Measurements from ENCODE around the gene LYAR. TPM values are rescaled to one million over a fixed set of nuclear protein-coding genes. Genes with fewer than 3 reads are reported as not detected.

LYAR gene
- polyA plus RNA-seq, 3 donors: 12.9 to 22.6 (median 14.9) TPM

DNA sequence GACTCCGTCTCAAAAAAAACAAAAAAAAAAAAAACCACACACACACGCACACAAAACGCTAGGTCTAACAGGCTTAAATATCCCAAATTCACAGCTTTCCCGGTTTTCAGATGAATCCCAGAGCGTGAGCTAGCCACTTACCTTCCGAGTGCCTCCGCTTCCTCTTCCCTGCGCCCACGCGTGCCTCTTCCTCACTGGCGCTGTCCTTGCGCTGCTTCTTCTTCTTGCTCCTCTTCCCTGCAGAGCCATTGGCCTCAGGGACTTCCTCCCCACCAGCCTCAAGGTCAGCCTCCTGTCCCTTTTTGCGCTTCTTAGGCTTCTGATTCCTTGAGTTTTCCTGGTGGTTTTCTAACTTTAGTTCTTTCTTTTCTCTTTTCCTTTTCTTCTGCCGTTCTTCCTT, 15.7 kb downstream of the LYAR start:
- Mint-ChIP-seq H3K4me3 (no peak overlapping the region), H3K9me3 (no peaks in the 10 kb centered on the region), H3K4me1 (peaks cover 28% of the 10 kb centered on the region), H3K27me3 (ENCODE audit: low read depth in 3 of 3) (no peaks in the 10 kb centered on the region), H3K36me3 (peaks cover 69 to 80% of the 10 kb centered on the region in 2 donors), H3K27ac (peak overlapping the region in 4 of 7 donors; percentile 1 to 63 (median 38))
- no peaks in the 10 kb centered on the region for H3K79me2 ChIP-seq (ENCODE audit: insufficient read depth, low read length)
- no peak overlapping the region for H3K27ac ChIP-seq (ENCODE audit: low read depth in 1 of 2, low read length in 2 of 2)
- H3K4me2 ChIP-seq (replicated peaks; ENCODE audit: extremely low read depth, low read length, poor library complexity, severe bottlenecking): no peak overlapping the region
- no peak for DNase-seq
- H3K4me1 ChIP-seq (ENCODE audit: control insufficient read depth in 1 of 2, insufficient read depth in 2 of 2, low read length in 2 of 2): peaks cover 21 to 29% of the 10 kb centered on the region in 2 donors
- no peak overlapping the region for H3K4me3 ChIP-seq (replicated peaks in 1 of 3; ENCODE audit: low read depth in 2 of 3, low read length in 3 of 3)
- H3K9ac ChIP-seq (ENCODE audit: insufficient read depth, low read length, poor library complexity, severe bottlenecking): no peak overlapping the region
- no peaks in the 10 kb centered on the region for H4K20me1 ChIP-seq (ENCODE audit: insufficient read depth, low read length)
- intact Hi-C loops (cut with micrococcal nuclease): no loop called here
- H3K9me3 ChIP-seq (replicated peaks in 1 of 2; ENCODE audit: control insufficient read depth in 1 of 2, insufficient read depth in 1 of 2, low read length in 2 of 2): no peaks in the 10 kb centered on the region
- 97% methylated on average over 11 of the region's 14 CpGs for WGBS (ENCODE audit: insufficient coverage)
- TF ChIP-seq, protein P1, sequence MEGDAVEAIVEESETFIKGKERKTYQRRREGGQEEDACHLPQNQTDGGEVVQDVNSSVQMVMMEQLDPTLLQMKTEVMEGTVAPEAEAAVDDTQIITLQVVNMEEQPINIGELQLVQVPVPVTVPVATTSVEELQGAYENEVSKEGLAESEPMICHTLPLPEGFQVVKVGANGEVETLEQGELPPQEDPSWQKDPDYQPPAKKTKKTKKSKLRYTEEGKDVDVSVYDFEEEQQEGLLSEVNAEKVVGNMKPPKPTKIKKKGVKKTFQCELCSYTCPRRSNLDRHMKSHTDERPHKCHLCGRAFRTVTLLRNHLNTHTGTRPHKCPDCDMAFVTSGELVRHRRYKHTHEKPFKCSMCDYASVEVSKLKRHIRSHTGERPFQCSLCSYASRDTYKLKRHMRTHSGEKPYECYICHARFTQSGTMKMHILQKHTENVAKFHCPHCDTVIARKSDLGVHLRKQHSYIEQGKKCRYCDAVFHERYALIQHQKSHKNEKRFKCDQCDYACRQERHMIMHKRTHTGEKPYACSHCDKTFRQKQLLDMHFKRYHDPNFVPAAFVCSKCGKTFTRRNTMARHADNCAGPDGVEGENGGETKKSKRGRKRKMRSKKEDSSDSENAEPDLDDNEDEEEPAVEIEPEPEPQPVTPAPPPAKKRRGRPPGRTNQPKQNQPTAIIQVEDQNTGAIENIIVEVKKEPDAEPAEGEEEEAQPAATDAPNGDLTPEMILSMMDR (IDR thresholded peaks at IDR 0.05): no peak
- peaks cover 60 to 81% of the 10 kb centered on the region in 2 donors for H3K36me3 ChIP-seq (replicated peaks in 1 of 2; ENCODE audit: control insufficient read depth in 1 of 2, insufficient read depth in 2 of 2, low read length in 2 of 2)
- no peaks in the 10 kb centered on the region for H3K27me3 ChIP-seq (ENCODE audit: control insufficient read depth in 2 of 2, insufficient read depth in 2 of 2, low read length in 2 of 2)
- H2AFZ ChIP-seq (ENCODE audit: insufficient read depth, low read depth, low read length, poor library complexity, severe bottlenecking): no peak overlapping the region

DNA sequence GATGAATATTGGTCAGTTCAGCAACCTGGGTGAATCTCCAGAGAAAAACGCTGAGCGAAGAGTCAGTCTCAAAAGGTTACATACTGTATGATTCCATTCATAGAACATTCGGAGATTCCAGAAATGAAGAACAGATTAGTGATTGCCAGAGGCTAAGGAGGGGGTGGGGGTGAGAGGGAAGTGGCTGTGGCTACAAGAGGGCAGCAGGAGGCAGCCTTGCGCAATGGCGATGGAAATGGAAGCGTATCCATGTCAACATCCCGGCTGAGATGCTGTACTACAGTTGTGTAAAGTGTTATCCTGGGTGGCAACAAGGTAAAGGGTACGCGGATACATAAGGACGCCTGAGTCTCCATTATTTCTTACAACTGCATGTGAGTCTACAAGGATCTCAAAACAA, 18.0 kb downstream of the LYAR start:
- Mint-ChIP-seq H3K27me3 (ENCODE audit: low read depth in 3 of 3) (no peaks in the 10 kb centered on the region), H3K27ac (peak overlapping the region; percentile 32 to 99 (median 97)), H3K9me3 (no peaks in the 10 kb centered on the region), H3K4me3 (no peak overlapping the region), H3K4me1 (peaks cover 44% of the 10 kb centered on the region), H3K36me3 (peaks cover 62 to 66% of the 10 kb centered on the region in 2 donors)
- H3K27me3 ChIP-seq (ENCODE audit: control insufficient read depth in 2 of 2, insufficient read depth in 2 of 2, low read length in 2 of 2): no peaks in the 10 kb centered on the region
- H3K4me1 ChIP-seq (ENCODE audit: control insufficient read depth in 1 of 2, insufficient read depth in 2 of 2, low read length in 2 of 2): peaks cover 41 to 52% of the 10 kb centered on the region in 2 donors
- WGBS (ENCODE audit: insufficient coverage): 91% methylated on average over 5 of the region's 10 CpGs
- H3K9me3 ChIP-seq (replicated peaks in 1 of 2; ENCODE audit: control insufficient read depth in 1 of 2, insufficient read depth in 1 of 2, low read length in 2 of 2): no peaks in the 10 kb centered on the region
- H3K36me3 ChIP-seq (replicated peaks in 1 of 2; ENCODE audit: control insufficient read depth in 1 of 2, insufficient read depth in 2 of 2, low read length in 2 of 2): peaks cover 38 to 58% of the 10 kb centered on the region in 2 donors
- no peak overlapping the region for H3K4me2 ChIP-seq (replicated peaks; ENCODE audit: extremely low read depth, low read length, poor library complexity, severe bottlenecking)
- H3K9ac ChIP-seq (ENCODE audit: insufficient read depth, low read length, poor library complexity, severe bottlenecking): no peak overlapping the region
- peak in 2 of 3 donors; percentile 27 to 28 for DNase-seq
- intact Hi-C loops (cut with micrococcal nuclease): no loop called here
- H3K27ac ChIP-seq (ENCODE audit: low read depth in 1 of 2, low read length in 2 of 2): peak overlapping the region in 1 of 2 donors; percentile 98
- H3K4me3 ChIP-seq (replicated peaks in 1 of 3; ENCODE audit: low read depth in 2 of 3, low read length in 3 of 3): peak overlapping the region in 1 of 3 experiments; percentile 0
- no peak overlapping the region for H2AFZ ChIP-seq (ENCODE audit: insufficient read depth, low read depth, low read length, poor library complexity, severe bottlenecking)
- no peaks in the 10 kb centered on the region for H3K79me2 ChIP-seq (ENCODE audit: insufficient read depth, low read length)
- no peaks in the 10 kb centered on the region for H4K20me1 ChIP-seq (ENCODE audit: insufficient read depth, low read length)
- TF ChIP-seq, protein P1 (IDR thresholded peaks at IDR 0.05): no peak

Measured in CD14-positive monocyte (primary cell).